Body of pancreas (tissue), 4 donors: ENCODE results near the gene COL5A1.

Experiments
- CTCF ChIP-seq, 7 experiments: fragments of 450-650 bp in 4 of 7; fragments of 200-600 bp in 3 of 7; sonication (generic) in 3 of 7; IDR thresholded peaks; one replicate each; pipeline ENCODE4 v1.5.1; 2016 to 2019; ENCODE audit warnings: antibody characterized with exemption in 7 of 7
- POLR2A ChIP-seq, 3 donors: fragments of 450-650 bp; IDR thresholded peaks; one replicate each; pipeline ENCODE4 v1.6.1; 2016; ENCODE audit warnings: antibody characterized with exemption in 3 of 3, mild to moderate bottlenecking in 2 of 3

GRCh38 chr9:134764473-134765269 is 123.1 kb downstream of the COL5A1 start:
- TF ChIP-seq POLR2A (IDR thresholded peaks at IDR 0.05) (no peak), CTCF (IDR thresholded peaks at IDR 0.05) (no peak)
